Activated gamma-delta T cell (primary cell): ENCODE measurements around the gene LTA.
"Not testable (repeated sequence)": the region's sequence is repeated elsewhere in the genome, so short reads cannot be mapped to it uniquely, and the experiment has no call there.

Source experiments
- DNase-seq: peaks from one replicate; lab custom pipeline; 2025; lab: John Stamatoyannopoulos, UW

Gene LTA

DNA sequence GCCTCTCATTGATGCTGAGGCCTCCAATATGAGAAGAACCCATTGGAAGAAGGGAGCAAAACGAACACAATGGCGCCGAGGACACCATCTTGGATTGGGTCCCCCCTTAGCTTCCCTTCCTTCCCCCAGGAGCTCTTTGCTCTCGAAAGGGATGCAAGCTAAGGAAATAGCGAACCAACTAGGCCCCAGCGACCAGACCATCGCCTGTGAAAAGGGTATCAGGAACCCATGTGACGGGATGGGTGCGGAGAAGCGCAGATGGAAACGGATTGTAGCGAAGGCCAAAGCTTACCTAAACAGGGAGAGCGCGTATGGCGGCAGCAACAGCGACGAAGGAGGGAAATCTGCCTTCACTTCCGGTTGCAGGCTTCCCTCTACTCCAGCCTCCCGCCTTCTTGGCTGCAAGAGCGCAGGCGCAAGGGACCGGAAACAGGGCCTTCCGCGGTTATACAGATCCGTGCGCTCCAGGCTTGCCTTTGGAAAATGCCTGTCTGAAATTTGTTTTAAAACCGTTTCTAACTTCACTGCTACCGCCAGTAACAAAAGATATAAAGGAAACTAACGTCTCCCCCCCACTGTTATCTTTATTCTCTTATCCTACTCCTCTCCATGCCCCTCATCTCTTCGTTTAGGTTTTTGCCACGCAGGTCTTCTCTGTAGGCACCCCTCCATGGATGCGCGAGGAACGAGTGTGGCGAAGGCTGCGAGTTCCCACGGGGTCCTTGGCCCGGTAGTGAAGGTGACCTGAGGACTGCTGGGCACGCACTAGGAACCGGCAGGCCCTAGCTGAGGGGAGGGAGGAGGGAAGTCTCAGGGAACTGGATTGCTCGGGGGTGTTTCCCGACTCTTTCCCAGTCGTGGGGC is 30.2 kb upstream of the LTA start, which contains the start of gene DDX39B:
Gene DDX39B (minus strand): TSS at position 346 of the 864 bp plus-strand sequence. CDS start 1,471 bp downstream, outside the sequence.
- peak; percentile 77 for DNase-seq

GRCh38 chr6:31543639-31544038 is 28.4 kb upstream of the LTA start:
- DNase-seq, result no peak

GRCh38 chr6:31544676-31545075 is 27.4 kb upstream of the LTA start:
- no peak for DNase-seq

DNA sequence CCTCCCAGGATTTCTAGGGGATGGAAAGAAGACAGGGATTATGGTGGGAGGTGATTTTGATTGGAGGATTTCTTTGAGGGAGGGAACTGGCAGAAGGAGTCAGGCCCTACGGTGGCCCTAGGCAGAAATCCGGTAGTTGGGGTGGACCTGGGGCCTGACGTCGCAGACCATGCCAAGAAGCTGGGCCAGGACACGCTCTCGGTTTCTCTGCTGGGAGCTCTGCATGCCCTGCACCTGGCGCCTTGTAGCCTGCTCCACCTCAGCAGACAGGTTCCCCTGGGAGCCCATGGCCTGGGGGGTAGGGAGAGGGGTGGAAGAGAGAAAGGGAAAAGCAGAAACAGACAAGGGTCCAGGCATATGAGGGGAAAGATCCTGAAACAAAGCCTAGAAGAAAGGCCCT is 26.8 kb upstream of the LTA start:
- DNase-seq, result no peak

DNA sequence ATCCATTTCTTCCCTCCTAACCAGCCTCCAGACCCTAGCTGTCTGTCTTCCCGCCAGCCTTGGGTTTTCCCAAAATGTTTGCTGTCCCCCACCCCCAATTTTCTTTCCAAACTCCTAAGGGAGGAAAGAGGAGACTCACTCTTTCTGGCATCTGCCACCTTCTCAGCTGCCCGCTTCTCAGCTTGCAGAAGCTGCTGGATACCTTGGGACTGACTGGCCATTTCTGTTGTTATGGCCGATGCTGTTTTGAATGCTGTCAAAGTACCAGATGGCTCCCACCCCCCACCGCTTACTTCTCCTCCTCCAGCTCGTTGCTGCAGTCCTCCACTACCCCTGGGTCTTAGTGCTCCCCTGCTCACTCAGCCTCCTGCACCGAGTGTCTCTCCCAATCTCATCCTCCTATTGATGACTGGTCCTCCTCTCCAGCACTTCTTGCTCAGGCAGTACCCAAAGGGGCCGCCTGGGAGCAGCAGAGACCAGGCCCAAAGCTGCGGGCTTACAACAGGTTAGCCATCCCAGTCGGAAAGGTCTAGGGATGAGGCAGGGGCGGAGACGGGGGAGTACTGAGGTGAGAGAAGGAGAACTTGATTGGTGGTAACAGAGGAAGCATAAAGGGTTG is 25.6 kb upstream of the LTA start, which contains the start of gene ATP6V1G2:
Gene ATP6V1G2 (minus strand): TSS at position 270 of the 619 bp plus-strand sequence. CDS start 49 bp downstream, at position 221.
- DNase-seq, result peak; percentile 49

DNA sequence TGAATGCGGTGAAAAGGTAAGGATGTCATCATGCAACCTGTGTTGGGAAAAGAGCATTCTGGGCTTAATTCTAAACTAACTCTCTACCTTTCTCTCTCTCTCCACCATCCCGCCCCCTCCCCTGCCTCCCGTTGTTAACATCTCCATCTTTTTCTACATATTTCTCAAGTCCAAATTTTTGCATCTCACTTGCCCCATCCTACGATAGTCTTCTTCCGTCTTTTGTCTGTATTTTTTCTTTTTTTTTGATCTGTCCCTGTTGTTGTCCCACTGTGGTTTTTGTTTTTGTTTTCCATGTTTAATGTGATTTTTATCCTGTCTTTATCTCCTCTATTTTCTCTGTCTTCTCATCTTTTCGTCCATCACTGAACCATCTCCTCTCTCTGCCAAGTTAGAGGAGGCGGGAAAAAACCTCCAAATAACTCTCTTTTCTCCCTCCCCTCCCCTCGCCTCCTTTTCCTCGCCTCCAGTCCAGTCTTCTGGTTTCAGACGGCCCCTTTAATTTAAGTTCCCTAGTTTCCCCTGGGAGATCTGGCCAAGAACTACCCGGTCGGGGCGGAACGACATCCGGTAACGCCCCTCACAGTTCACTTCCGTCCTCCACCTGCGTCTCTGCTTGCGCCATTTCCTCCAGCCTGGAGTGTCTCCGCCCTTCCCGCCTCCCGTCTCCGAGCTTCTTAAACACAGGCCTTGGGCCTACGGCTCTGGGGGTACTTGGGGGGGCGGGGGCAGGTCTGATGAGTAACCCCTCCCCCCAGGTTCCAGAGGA is 24.9 kb upstream of the LTA start, which contains the start of gene NFKBIL1:
Gene NFKBIL1 (plus strand): TSS at position 651 of the 769 bp plus-strand sequence. CDS start 87 bp downstream, at position 738.
- peak; percentile 43 for DNase-seq

DNA sequence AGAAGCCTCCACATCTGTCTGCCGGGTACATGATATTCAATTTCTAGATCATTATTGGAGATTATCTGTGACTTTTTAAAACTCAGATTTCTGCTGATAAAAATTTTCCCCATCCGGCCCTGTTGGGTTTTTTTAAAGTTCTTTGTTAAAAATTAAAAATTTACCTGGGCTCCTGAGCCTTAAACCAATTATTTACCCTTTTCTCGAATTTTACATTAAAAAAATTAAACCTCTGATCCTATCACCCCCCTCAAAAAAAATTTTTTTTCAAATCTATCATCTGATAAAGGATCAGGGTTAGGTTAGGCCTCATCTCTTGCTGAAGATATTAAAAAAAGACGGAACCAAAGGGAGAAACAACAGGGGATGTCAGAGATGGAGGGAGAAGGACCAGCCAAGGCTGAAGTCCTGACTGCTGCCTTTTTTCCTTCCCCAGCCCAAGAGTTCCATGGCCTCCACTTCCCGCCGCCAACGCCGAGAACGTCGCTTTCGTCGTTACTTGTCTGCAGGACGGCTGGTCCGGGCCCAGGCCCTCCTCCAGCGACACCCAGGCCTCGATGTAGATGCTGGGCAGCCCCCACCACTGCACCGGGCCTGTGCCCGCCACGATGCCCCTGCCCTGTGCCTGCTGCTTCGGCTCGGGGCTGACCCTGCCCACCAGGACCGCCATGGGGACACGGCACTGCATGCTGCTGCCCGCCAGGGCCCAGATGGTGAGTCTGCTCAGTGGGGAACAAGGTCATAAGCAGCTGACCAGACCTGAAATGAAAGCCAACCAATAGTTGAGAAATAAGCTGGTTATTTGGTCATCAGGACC is 24.2 kb upstream of the LTA start:
- DNase-seq, result no peak

DNA sequence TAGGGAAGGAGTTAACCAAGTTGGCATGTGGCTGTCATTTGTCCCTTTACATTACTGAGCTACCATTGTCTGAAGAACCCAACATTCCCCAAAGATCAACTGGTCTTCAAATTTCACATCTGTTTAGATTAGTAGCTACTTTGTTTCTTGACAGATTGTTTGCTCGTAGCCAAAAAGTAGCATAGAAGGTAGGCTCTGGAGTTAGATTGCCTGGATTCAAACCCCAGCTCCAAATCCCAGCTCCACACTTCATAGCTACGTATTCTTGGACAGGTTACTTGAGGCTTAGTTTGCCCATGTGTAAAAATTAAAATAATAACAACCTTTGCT is 23.6 kb upstream of the LTA start:
- DNase-seq, result no peak

GRCh38 chr6:31551371-31551770 is 20.7 kb upstream of the LTA start:
- not testable (repeated sequence) for DNase-seq

DNA sequence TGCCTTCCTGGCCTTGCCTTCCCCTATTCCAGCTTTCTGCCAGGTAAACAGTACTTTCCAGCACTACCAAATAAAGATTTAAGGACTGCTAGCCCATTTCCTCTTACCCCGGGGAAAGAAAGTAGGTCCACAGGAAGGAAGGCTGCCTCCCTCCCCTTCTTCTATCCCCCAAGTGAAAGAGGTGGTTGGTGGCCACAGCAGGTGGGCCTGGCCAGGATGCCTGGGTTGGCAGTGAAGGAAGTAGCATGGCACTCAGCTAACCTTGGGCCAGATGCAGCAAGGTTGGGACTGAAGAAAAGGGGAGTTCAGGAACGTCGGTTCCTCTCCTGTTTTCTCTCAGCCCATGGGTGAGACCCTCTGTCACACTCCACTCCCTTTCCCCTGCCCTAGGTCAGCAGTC is 15.8 kb upstream of the LTA start:
- DNase-seq, result no peak

- no peak for DNase-seq
These were observed 14.4 kb upstream of the LTA start for GRCh38 chr6:31557443-31558317.

- DNase-seq, result no peak
These were observed 13.8 kb upstream of the LTA start for GRCh38 chr6:31558318-31558625.

- peak; percentile 43 for DNase-seq
These were observed 13.2 kb upstream of the LTA start for GRCh38 chr6:31558631-31559500.

DNA sequence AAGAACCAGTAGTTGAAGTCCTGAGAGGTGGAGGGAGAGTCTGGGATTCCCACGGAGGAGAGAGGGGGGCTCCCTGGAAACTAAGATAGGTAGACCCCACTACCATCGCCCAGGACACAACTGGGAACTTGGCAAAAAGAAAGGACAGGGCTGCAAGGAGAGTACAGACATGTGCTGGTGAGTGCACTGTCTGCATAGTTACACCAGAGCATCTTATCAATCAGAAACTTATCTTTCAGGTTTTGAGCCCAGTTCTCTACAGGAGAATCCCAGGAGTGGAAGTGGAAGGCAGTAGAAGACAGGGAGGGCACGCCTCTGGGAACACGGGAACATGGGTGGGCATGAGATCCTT is 12.5 kb upstream of the LTA start:
- DNase-seq, result no peak

DNA sequence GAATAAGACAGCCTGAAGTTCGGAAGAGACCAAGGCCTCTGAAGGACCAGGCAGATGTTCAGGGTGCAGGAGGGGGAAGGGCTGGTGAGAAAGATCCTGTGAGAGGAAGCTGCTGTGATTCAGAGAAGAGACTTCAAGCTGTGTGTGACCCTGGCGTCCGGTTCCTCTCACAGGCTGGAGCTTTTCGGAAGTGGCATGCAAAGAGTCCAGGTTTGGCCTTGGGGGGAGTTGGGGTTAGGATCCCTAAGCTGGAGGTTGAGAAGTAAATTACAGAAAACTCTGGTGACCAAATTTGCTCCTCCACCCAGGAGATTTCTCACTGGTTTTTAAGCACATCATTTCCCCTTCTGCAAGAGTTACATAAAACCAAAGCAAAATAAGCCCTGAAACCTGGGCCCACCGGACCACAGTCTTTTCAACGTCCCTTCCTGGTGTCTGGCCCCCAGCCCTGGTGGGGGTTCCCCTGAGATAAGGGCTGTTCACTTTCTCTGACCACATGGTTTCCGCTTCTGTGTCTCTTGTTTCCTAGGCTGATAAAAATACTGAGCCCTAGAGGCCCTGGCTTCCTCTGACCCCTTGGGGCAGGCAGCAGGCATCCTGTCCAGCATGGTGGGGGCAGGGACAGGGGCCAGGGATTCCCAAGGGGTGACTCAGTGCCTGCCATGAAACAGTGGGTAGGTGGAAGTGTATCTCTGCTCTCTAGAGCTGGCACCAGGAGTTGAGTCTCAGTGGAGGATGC is 12.0 kb upstream of the LTA start:
- no peak for DNase-seq

GRCh38 chr6:31560697-31561058 is 11.4 kb upstream of the LTA start:
- DNase-seq, result no peak

GRCh38 chr6:31567531-31568370 is 4.3 kb upstream of the LTA start:
- DNase-seq, result no peak

DNA sequence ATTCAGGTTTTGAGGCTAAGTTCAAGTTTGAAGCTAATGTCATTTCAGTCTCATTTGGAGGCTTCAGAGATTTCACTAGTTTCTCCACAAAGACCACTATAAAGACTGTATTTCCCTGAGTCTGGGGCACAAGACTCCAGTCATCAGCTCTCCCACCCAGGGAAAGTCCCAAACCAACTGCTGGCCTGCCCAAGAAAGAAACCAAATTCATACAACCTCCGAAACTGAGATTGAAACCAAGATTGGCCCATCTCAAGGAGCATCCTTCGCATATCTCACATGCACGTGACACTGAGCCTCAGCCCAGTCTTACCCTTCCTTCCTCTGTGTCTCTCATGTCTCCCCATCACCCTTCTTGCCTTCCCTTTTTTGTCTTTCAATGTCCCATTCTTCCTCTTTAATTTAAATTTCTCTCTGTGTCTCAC is 3.5 kb upstream of the LTA start:
- no peak for DNase-seq
